Heart left ventricle (tissue), 13 donors: ENCODE data around the gene APOBEC3H.
A peak's percentile ranks its signal among the peaks of the same experiment; 100 is the strongest.
"Not testable (repeated sequence)": the region's sequence is repeated elsewhere in the genome, so short reads cannot be mapped to it uniquely, and the experiment has no call there.

Experiments used
- POLR2A ChIP-seq, 2 donors: fragments of 450-650 bp; IDR thresholded peaks; one replicate each; pipeline ENCODE4 v1.6.1; 2017; ENCODE audit warnings: antibody characterized with exemption in 2 of 2, mild to moderate bottlenecking in 2 of 2, moderate library complexity in 2 of 2
- TF ChIP-seq, protein P1 (sequence below), 12 donors: fragments of 200-600 bp; sonication (generic) in 4 of 12; IDR thresholded peaks; one replicate each; pipeline versions ENCODE4 v1.5.0 to v1.8.0; 2018 to 2022; ENCODE audit warnings: antibody characterized with exemption in 12 of 12, mild to moderate bottlenecking in 5 of 12
- donor health status: ischemic (EF 13 %, LVEDD 7.1; RV severe dilation, severe dysfunction).
- donor health status: DM: no; HTN: yes; CAD: no.
- donor health status: DM: no; HTN: no; CAD: no.
- donor health status: ischemic (EF 25% LVEDD 6.9; RV normal size, moderate dysfunction).
- donor health status: ischemic (EF 25% LVEDD 5.7; RV mildly dilated, moderate dysfunction).
- donor health status: ischemic (EF 35%, LVEDD 5.7; RV mildly dilated, moderate dysfunction).
- donor health status: nonischemic (EF 11% LVEDD 7.7; RV severe dilation, severe dysfunction).
- donor health status: DM: yes; HTN: yes; CAD: no.
- donor health status: PGD.
- donor health status: ischemic (EF 29% LVEDD 5.4; RV normal size, mild dysfunction).
- donor health status: nonischemic (EF 23%, LVEDD 6.1; RV moderate dilation, normal function).

DNA sequence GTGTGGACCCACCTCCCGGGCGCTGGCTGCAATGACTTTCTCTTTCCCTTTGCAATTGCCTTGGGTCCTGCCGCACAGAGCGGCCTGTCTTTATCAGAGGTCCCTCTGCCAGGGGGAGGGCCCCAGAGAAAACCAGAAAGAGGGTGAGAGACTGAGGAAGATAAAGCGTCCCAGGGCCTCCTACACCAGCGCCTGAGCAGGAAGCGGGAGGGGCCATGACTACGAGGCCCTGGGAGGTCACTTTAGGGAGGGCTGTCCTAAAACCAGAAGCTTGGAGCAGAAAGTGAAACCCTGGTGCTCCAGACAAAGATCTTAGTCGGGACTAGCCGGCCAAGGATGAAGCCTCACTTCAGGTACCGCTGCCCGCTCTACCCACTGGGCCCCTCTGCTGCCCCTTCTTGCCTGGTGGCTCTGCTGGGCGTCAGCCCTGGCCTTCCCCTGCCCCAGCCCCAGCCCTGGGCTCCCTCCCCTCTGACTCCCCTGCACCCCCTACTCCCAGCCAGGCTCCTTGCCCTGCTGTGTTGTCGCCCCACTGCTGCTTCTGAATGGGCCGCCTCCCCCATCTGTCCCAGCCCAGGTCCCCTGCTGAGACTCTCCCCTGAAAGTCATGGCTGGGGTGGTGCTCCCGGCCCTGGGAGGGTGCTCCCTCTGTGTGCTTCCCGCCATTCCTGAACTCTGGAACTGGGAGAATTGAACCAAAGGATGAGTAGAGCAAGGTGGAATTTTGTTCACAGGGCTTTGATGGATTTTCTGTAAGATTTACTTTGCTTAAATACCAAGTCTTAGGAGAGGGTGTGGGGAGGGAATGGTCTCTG lies 19.8 kb upstream of the APOBEC3H start, which contains the start of gene APOBEC3G:
- TF ChIP-seq, protein P1, sequence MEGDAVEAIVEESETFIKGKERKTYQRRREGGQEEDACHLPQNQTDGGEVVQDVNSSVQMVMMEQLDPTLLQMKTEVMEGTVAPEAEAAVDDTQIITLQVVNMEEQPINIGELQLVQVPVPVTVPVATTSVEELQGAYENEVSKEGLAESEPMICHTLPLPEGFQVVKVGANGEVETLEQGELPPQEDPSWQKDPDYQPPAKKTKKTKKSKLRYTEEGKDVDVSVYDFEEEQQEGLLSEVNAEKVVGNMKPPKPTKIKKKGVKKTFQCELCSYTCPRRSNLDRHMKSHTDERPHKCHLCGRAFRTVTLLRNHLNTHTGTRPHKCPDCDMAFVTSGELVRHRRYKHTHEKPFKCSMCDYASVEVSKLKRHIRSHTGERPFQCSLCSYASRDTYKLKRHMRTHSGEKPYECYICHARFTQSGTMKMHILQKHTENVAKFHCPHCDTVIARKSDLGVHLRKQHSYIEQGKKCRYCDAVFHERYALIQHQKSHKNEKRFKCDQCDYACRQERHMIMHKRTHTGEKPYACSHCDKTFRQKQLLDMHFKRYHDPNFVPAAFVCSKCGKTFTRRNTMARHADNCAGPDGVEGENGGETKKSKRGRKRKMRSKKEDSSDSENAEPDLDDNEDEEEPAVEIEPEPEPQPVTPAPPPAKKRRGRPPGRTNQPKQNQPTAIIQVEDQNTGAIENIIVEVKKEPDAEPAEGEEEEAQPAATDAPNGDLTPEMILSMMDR (IDR thresholded peaks at IDR 0.05) = not testable (repeated sequence)
- peak in 1 of 2 donors; percentile 40 for TF ChIP-seq POLR2A (IDR thresholded peaks at IDR 0.05)
